ENCODE data around the gene PARP6.

- TF ChIP-seq POLR2A (conservative IDR thresholded peaks at IDR 0.05) (no peak), SP2 (IDR thresholded peaks at IDR 0.05; ENCODE audit: extremely low read depth, low read depth, low read length, poor library complexity, severe bottlenecking) (no peak), POLR2AphosphoS5 (IDR thresholded peaks at IDR 0.05; ENCODE audit: control insufficient read depth, insufficient read depth, low read depth, low read length) (no peak), JUND (IDR thresholded peaks at IDR 0.05; ENCODE audit: borderline replicate concordance, low read depth, low read length) (no peak), JUND (tag; IDR thresholded peaks at IDR 0.05; ENCODE audit: borderline replicate concordance, low read depth, low read length) (no peak), FOXK1 (CRISPR knock-in tag; IDR thresholded peaks at IDR 0.05; ENCODE audit: borderline replicate concordance) (no peak), NR3C1 (CRISPR knock-in tag; IDR thresholded peaks at IDR 0.05) (no peak), CTCF (IDR thresholded peaks at IDR 0.05 in 2 of 3, conservative IDR thresholded peaks at IDR 0.05 in 1 of 3; ENCODE audit: insufficient read depth in 2 of 3, low read depth in 1 of 3, low read length in 3 of 3) (no peak)
These were observed 6.4 kb upstream of the PARP6 start for GRCh38 chr15:72278737-72279136.
